Inferior parietal cortex (tissue), 1 donor: ENCODE measurements around the gene ITGB4.

Experiments
- DNase-seq: peaks from one replicate; pipeline ENCODE4 v3.0.0-alpha.2; 2016; ENCODE audit errors: extremely low spot score

The ITGB4 gene

GRCh38 chr17:75697651-75698291 is 23.5 kb upstream of the ITGB4 start:
- peak; percentile 77 for DNase-seq

GRCh38 chr17:75698659-75699058 is 22.6 kb upstream of the ITGB4 start:
- DNase-seq: no peak

GRCh38 chr17:75701288-75701687 is 20.0 kb upstream of the ITGB4 start:
- no peak for DNase-seq

- no peak for DNase-seq
These were observed 18.1 kb upstream of the ITGB4 start for GRCh38 chr17:75703191-75703590.

- DNase-seq: no peak
These were observed 17.7 kb upstream of the ITGB4 start for GRCh38 chr17:75703591-75703990.

GRCh38 chr17:75704963-75705875 is 16.0 kb upstream of the ITGB4 start:
- DNase-seq: no peak

- DNase-seq: no peak
These were observed 15.1 kb upstream of the ITGB4 start for GRCh38 chr17:75706042-75706728.

- DNase-seq: no peak
These were observed 14.1 kb upstream of the ITGB4 start for GRCh38 chr17:75707079-75707571.

- no peak for DNase-seq
These were observed 8.8 kb upstream of the ITGB4 start for GRCh38 chr17:75712446-75712845.

- no peak for DNase-seq
These were observed 1.5 kb upstream of the ITGB4 start for GRCh38 chr17:75719732-75720131.

- no peak for DNase-seq
These were observed 278 bp downstream of the ITGB4 start for GRCh38 chr17:75721463-75722011.

GRCh38 chr17:75722076-75722475 is 817 bp downstream of the ITGB4 start:
- no peak for DNase-seq

GRCh38 chr17:75722542-75723095 is 1.4 kb downstream of the ITGB4 start:
- no peak for DNase-seq

GRCh38 chr17:75723171-75723930 is 2.1 kb downstream of the ITGB4 start:
- no peak for DNase-seq

GRCh38 chr17:75724016-75725003 is 3.1 kb downstream of the ITGB4 start:
- DNase-seq: no peak

- DNase-seq: no peak
These were observed 4.2 kb downstream of the ITGB4 start for GRCh38 chr17:75725504-75725903.

- DNase-seq: no peak
These were observed 6.1 kb downstream of the ITGB4 start for GRCh38 chr17:75727391-75727790.

- no peak for DNase-seq
These were observed 8.1 kb downstream of the ITGB4 start for GRCh38 chr17:75729351-75729750.

GRCh38 chr17:75730065-75730464 is 8.8 kb downstream of the ITGB4 start:
- no peak for DNase-seq
